ENCODE results near the gene ATP11A.
A peak's percentile ranks its signal among the peaks of the same experiment; 100 is the strongest.
"Not testable (repeated sequence)": the region's sequence is repeated elsewhere in the genome, so short reads cannot be mapped to it uniquely, and the experiment has no call there.

The ATP11A gene

DNA sequence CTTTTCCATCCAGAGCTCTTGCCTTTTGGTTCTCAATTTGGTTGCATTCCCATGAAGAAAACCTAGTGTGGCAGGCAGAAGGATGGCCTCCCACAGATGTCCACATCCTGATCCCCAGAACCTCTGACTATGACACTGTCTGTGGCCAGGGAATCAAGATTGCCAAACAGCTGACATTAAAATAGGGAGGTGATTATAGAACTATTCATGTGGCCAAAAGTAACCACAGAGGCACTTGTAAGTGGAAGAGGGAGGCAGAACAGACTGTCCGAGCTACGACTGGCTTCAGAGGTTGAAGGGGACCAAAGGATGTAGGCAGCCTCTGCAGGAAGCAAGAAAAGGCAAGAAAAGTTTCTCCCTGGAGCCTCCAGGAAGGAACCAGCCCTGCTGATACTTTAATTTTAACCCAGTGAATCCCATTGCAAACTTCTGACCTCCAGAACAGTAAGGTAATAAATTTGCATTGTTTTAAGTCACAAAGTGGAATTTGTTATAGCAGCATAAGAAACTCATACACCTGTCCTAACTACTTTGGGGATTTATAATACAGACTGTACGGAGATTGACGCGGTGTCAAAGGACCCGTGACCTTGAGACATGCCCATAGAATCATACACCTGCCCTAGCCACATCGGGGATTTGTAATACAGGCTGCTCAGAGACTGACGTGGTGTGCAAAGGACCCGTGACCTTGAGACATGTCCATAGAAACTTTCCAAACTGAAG lies 106.5 kb downstream of the ATP11A start:
- no peaks in the 10 kb centered on the region for H3K27me3 ChIP-seq (ENCODE audit: low read depth, low read length)
- no peak overlapping the region for H3K9ac ChIP-seq (ENCODE audit: low read length)
- no peak overlapping the region for H2AFZ ChIP-seq (ENCODE audit: low read depth, low read length)
- H3K4me1 ChIP-seq (ENCODE audit: low read length), result peaks cover 12% of the 10 kb centered on the region
- no peak overlapping the region for H3K27ac ChIP-seq (ENCODE audit: low read length)
- no peak overlapping the region for H3K4me2 ChIP-seq (ENCODE audit: low read length)
- H4K20me1 ChIP-seq (ENCODE audit: insufficient read depth, low read length), result no peaks in the 10 kb centered on the region
- H3K4me3 ChIP-seq (ENCODE audit: low read length), result no peak overlapping the region
- TF ChIP-seq CTCF (IDR thresholded peaks at IDR 0.05; ENCODE audit: low read depth, low read length), result no peak
- no peak for TF ChIP-seq EZH2phosphoT487 (IDR thresholded peaks at IDR 0.05; ENCODE audit: low read depth)
- no peaks in the 10 kb centered on the region for H3K9me3 ChIP-seq (ENCODE audit: insufficient read depth, low read length)
- H3K79me2 ChIP-seq (ENCODE audit: low read length), result no peaks in the 10 kb centered on the region; the same call in 1 of the 2 replicates
- H3K36me3 ChIP-seq (replicated peaks; ENCODE audit: low read depth, low read length), result peaks cover 51% of the 10 kb centered on the region

- no peak overlapping the region for H3K4me3 ChIP-seq (ENCODE audit: low read length)
- no peak overlapping the region for H3K9ac ChIP-seq (ENCODE audit: low read length)
- H3K9me3 ChIP-seq (ENCODE audit: insufficient read depth, low read length), result no peaks in the 10 kb centered on the region
- no peak overlapping the region for H3K27ac ChIP-seq (ENCODE audit: low read length)
- no peaks in the 10 kb centered on the region for H3K27me3 ChIP-seq (ENCODE audit: low read depth, low read length)
- H4K20me1 ChIP-seq (ENCODE audit: insufficient read depth, low read length), result no peaks in the 10 kb centered on the region
- peaks cover 38% of the 10 kb centered on the region for H3K4me1 ChIP-seq (ENCODE audit: low read length)
- peaks cover 33% of the 10 kb centered on the region for H3K36me3 ChIP-seq (replicated peaks; ENCODE audit: low read depth, low read length)
- no peaks in the 10 kb centered on the region; the same call in 1 of the 2 replicates for H3K79me2 ChIP-seq (ENCODE audit: low read length)
- no peak for TF ChIP-seq EZH2phosphoT487 (IDR thresholded peaks at IDR 0.05; ENCODE audit: low read depth)
- TF ChIP-seq CTCF (IDR thresholded peaks at IDR 0.05; ENCODE audit: low read depth, low read length), result no peak
- no peak overlapping the region for H3K4me2 ChIP-seq (ENCODE audit: low read length)
- H2AFZ ChIP-seq (ENCODE audit: low read depth, low read length), result no peak overlapping the region
Observed at GRCh38 chr13:112799394-112799793, 109.6 kb downstream of the ATP11A start.

DNA sequence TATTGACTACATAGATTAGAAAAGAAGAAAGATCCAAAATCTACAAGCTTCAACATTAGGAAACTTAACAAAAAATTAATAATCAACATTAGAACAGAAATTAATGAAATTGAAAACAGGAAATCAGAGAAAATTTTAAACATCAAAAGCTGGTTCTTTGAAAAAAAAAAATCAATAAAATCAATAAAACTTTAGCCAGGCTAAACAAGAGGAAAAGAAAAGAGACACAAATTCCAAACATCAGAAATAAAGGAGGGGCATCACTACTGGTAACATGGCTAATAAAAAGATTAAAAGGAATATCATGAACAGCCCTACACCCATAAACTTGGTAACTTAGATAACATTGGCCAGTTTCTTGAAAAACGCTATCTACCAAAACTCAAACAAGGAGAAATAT lies 110.2 kb downstream of the ATP11A start:
- Histone ChIP-seq H3K36me3 (replicated peaks; ENCODE audit: low read depth, low read length) (peaks cover 37% of the 10 kb centered on the region), H3K27me3 (ENCODE audit: low read depth, low read length) (no peaks in the 10 kb centered on the region), H2AFZ (ENCODE audit: low read depth, low read length) (no peak overlapping the region), H3K9me3 (ENCODE audit: insufficient read depth, low read length) (no peaks in the 10 kb centered on the region), H3K4me3 (ENCODE audit: low read length) (no peak overlapping the region), H3K79me2 (ENCODE audit: low read length) (no peaks in the 10 kb centered on the region; the same call in 1 of the 2 replicates), H3K4me2 (ENCODE audit: low read length) (0 out of 2 replicates have a peak overlapping the region, but pooled peaks have one; percentile 48), H3K4me1 (ENCODE audit: low read length) (peaks cover 44% of the 10 kb centered on the region), H3K27ac (ENCODE audit: low read length) (peak overlapping the region; percentile 93), H3K9ac (ENCODE audit: low read length) (no peak overlapping the region), H4K20me1 (ENCODE audit: insufficient read depth, low read length) (no peaks in the 10 kb centered on the region)
- TF ChIP-seq CTCF (IDR thresholded peaks at IDR 0.05; ENCODE audit: low read depth, low read length) (no peak), EZH2phosphoT487 (IDR thresholded peaks at IDR 0.05; ENCODE audit: low read depth) (no peak)

- H3K9ac ChIP-seq (ENCODE audit: low read length); H3K27me3 ChIP-seq (ENCODE audit: low read depth, low read length); H2AFZ ChIP-seq (ENCODE audit: low read depth, low read length); H3K79me2 ChIP-seq (ENCODE audit: low read length); H3K9me3 ChIP-seq (ENCODE audit: insufficient read depth, low read length); H4K20me1 ChIP-seq (ENCODE audit: insufficient read depth, low read length): not testable (repeated sequence)
- Histone ChIP-seq H3K36me3 (replicated peaks; ENCODE audit: low read depth, low read length) (peaks cover 38% of the 10 kb centered on the region), H3K27ac (ENCODE audit: low read length) (peak overlapping the region; percentile 93), H3K4me3 (ENCODE audit: low read length) (peak overlapping the region; percentile 10; the same call in 1 of the 2 replicates), H3K4me1 (ENCODE audit: low read length) (peaks cover 50% of the 10 kb centered on the region), H3K4me2 (ENCODE audit: low read length) (peak overlapping the region; percentile 48)
Observed at GRCh38 chr13:112800807-112801206, 111.0 kb downstream of the ATP11A start.
